Measurements from ENCODE around the gene MAD1L1.

The MAD1L1 gene

GRCh38 chr7:2004841-2005725 lies 227.7 kb downstream of the MAD1L1 start:
- H3K4me1 ChIP-seq (ENCODE audit: control insufficient read depth, insufficient read depth, low read length, poor library complexity, severe bottlenecking), result no peaks in the 10 kb centered on the region
- no peak overlapping the region for H3K4me3 ChIP-seq (ENCODE audit: insufficient read depth, low read depth, low read length, poor library complexity, severe bottlenecking)
- no peak overlapping the region for H3K27ac ChIP-seq (ENCODE audit: insufficient read depth, low read length, poor library complexity, severe bottlenecking)
- no peaks in the 10 kb centered on the region for H3K9me3 ChIP-seq (ENCODE audit: control insufficient read depth, low read length)
- H3K27me3 ChIP-seq (replicated peaks; ENCODE audit: control insufficient read depth, insufficient read depth, low read length, poor library complexity, severe bottlenecking), result no peaks in the 10 kb centered on the region
- H3K36me3 ChIP-seq (ENCODE audit: control insufficient read depth, insufficient read depth, low read length), result no peaks in the 10 kb centered on the region
- no peak for DNase-seq

- no peaks in the 10 kb centered on the region for H3K4me1 ChIP-seq (ENCODE audit: control insufficient read depth, insufficient read depth, low read length, poor library complexity, severe bottlenecking)
- H3K4me3 ChIP-seq (ENCODE audit: insufficient read depth, low read depth, low read length, poor library complexity, severe bottlenecking), result no peak overlapping the region
- H3K27me3 ChIP-seq (replicated peaks; ENCODE audit: control insufficient read depth, insufficient read depth, low read length, poor library complexity, severe bottlenecking), result no peaks in the 10 kb centered on the region
- DNase-seq, result no peak
- H3K9me3 ChIP-seq (ENCODE audit: control insufficient read depth, low read length), result no peaks in the 10 kb centered on the region
- no peak overlapping the region for H3K27ac ChIP-seq (ENCODE audit: insufficient read depth, low read length, poor library complexity, severe bottlenecking)
- H3K36me3 ChIP-seq (ENCODE audit: control insufficient read depth, insufficient read depth, low read length), result no peaks in the 10 kb centered on the region
Observed at GRCh38 chr7:2003931-2004812, 228.6 kb downstream of the MAD1L1 start.

DNA sequence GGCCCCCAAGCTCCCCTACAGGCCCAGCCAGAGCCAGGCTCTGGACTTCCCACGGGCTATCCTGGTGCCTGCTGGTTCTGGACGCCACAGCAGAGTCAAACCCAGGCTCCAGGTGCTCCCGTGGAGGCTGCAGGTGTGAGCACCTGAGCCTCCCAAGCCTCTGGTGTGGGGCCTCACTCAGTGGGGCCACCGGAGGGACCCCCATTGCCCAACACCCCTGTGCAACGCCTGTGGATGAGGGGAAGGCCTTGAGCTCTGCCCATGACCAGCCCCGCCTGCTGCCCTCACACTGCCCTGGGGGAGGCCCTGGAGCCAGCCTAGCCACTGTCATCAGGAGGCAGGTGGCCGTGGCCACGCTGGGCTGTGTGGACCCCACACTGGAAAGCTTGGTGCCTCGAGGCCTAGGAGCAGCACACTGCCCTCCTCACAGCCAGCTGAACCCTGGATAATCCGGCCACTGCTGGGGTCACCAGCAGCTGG lies 229.3 kb downstream of the MAD1L1 start:
- Histone ChIP-seq H3K4me1 (ENCODE audit: control insufficient read depth, insufficient read depth, low read length, poor library complexity, severe bottlenecking) (no peaks in the 10 kb centered on the region), H3K4me3 (ENCODE audit: insufficient read depth, low read depth, low read length, poor library complexity, severe bottlenecking) (no peak overlapping the region), H3K27ac (ENCODE audit: insufficient read depth, low read length, poor library complexity, severe bottlenecking) (no peak overlapping the region), H3K9me3 (ENCODE audit: control insufficient read depth, low read length) (no peaks in the 10 kb centered on the region), H3K27me3 (replicated peaks; ENCODE audit: control insufficient read depth, insufficient read depth, low read length, poor library complexity, severe bottlenecking) (no peaks in the 10 kb centered on the region), H3K36me3 (ENCODE audit: control insufficient read depth, insufficient read depth, low read length) (no peaks in the 10 kb centered on the region)
- DNase-seq, result no peak

DNA sequence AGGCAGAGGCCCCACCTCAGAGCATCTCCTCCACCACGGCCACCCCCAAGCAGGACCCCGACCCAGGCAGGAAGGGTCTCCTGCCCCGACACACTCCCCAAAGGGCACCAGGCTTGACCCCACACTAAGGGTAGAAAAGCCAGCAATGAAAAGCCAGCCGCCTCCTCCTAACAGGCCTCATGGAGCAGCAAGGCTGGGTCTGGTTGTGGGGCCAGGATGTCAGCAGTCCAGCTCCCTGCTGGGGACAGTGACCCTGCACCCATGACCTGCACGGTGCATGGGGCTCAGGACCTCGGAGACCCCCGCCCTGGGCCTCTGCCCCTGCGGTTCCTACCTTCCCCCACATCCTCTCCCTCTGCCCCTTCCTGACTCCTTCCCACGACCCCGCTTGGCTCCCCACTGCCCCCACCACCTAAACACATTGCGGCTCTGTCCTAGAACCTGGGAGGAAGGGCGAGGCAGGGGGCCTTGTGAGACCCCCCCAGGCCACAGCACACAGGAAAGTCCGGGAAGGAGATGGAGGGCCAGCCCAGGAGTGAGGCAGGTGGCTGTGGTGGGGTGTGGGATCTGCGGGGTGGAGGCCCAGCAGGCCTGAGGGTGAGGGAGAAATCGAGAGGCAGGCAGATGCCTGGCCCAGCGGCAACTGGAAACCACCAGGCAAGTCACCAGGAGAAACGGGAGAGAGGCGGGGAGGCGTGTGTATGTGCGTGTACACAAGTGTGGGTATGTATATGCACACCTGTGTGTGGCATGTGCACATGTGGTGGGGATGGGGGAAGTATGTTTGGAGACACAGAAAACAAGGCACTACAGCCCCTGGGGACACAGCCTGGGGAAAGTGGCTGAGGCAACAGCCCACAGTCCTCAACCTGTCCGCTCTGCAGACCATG lies 229.9 kb downstream of the MAD1L1 start:
- no peak overlapping the region for H3K4me3 ChIP-seq (ENCODE audit: insufficient read depth, low read depth, low read length, poor library complexity, severe bottlenecking)
- no peak overlapping the region for H3K27ac ChIP-seq (ENCODE audit: insufficient read depth, low read length, poor library complexity, severe bottlenecking)
- H3K9me3 ChIP-seq (ENCODE audit: control insufficient read depth, low read length), result no peaks in the 10 kb centered on the region
- DNase-seq, result no peak
- H3K36me3 ChIP-seq (ENCODE audit: control insufficient read depth, insufficient read depth, low read length), result no peaks in the 10 kb centered on the region
- H3K27me3 ChIP-seq (replicated peaks; ENCODE audit: control insufficient read depth, insufficient read depth, low read length, poor library complexity, severe bottlenecking), result no peaks in the 10 kb centered on the region
- H3K4me1 ChIP-seq (ENCODE audit: control insufficient read depth, insufficient read depth, low read length, poor library complexity, severe bottlenecking), result no peaks in the 10 kb centered on the region

GRCh38 chr7:2001601-2002442 lies 230.9 kb downstream of the MAD1L1 start:
- Histone ChIP-seq H3K9me3 (ENCODE audit: control insufficient read depth, low read length) (no peaks in the 10 kb centered on the region), H3K27ac (ENCODE audit: insufficient read depth, low read length, poor library complexity, severe bottlenecking) (no peak overlapping the region), H3K36me3 (ENCODE audit: control insufficient read depth, insufficient read depth, low read length) (no peaks in the 10 kb centered on the region), H3K27me3 (replicated peaks; ENCODE audit: control insufficient read depth, insufficient read depth, low read length, poor library complexity, severe bottlenecking) (no peaks in the 10 kb centered on the region), H3K4me3 (ENCODE audit: insufficient read depth, low read depth, low read length, poor library complexity, severe bottlenecking) (no peak overlapping the region), H3K4me1 (ENCODE audit: control insufficient read depth, insufficient read depth, low read length, poor library complexity, severe bottlenecking) (no peaks in the 10 kb centered on the region)
- DNase-seq, result no peak

- DNase-seq, result no peak
- Histone ChIP-seq H3K9me3 (ENCODE audit: control insufficient read depth, low read length) (no peaks in the 10 kb centered on the region), H3K36me3 (ENCODE audit: control insufficient read depth, insufficient read depth, low read length) (no peaks in the 10 kb centered on the region), H3K4me1 (ENCODE audit: control insufficient read depth, insufficient read depth, low read length, poor library complexity, severe bottlenecking) (no peaks in the 10 kb centered on the region), H3K27me3 (replicated peaks; ENCODE audit: control insufficient read depth, insufficient read depth, low read length, poor library complexity, severe bottlenecking) (no peaks in the 10 kb centered on the region), H3K4me3 (ENCODE audit: insufficient read depth, low read depth, low read length, poor library complexity, severe bottlenecking) (no peak overlapping the region), H3K27ac (ENCODE audit: insufficient read depth, low read length, poor library complexity, severe bottlenecking) (no peak overlapping the region)
Observed at GRCh38 chr7:2000746-2001321, 231.9 kb downstream of the MAD1L1 start.

GRCh38 chr7:2000153-2000687 lies 232.5 kb downstream of the MAD1L1 start:
- H3K27me3 ChIP-seq (replicated peaks; ENCODE audit: control insufficient read depth, insufficient read depth, low read length, poor library complexity, severe bottlenecking), result no peaks in the 10 kb centered on the region
- DNase-seq, result no peak
- no peaks in the 10 kb centered on the region for H3K9me3 ChIP-seq (ENCODE audit: control insufficient read depth, low read length)
- H3K4me3 ChIP-seq (ENCODE audit: insufficient read depth, low read depth, low read length, poor library complexity, severe bottlenecking), result no peak overlapping the region
- no peak overlapping the region for H3K27ac ChIP-seq (ENCODE audit: insufficient read depth, low read length, poor library complexity, severe bottlenecking)
- H3K36me3 ChIP-seq (ENCODE audit: control insufficient read depth, insufficient read depth, low read length), result no peaks in the 10 kb centered on the region
- no peaks in the 10 kb centered on the region for H3K4me1 ChIP-seq (ENCODE audit: control insufficient read depth, insufficient read depth, low read length, poor library complexity, severe bottlenecking)

DNA sequence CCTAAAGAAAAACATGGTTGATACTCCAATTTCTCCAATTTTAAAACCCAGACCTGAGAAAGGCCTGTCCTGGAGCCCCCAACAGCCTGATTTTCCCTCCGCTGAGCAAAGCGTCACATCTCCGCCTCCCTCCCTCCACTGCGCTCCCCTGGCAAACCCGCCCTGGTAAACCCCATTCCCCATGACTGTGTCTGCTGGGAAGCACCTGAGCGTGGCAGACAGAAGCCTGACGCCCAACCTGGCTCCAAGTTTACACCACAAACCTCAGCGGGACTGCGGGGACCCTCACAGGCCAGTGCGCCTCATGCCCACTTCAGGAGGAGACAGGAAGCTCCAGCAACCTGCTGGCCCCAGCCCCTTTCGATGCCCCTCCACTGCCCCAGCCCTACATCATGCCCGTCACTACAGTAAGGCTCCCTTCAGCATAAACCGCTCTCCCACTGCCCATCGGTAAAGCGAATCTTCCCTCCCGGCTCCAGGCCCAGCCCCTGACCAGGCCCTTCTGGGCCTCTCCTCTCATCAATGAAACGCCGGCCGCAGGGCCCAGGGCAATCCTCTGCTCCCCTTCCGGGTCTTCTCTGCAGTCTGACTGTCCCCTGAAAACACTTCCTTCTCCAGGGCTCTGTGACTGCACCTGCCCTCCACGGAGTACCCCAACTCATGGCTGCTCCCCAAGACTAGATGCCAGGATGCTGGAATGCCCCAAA lies 233.3 kb downstream of the MAD1L1 start:
- no peaks in the 10 kb centered on the region for H3K4me1 ChIP-seq (ENCODE audit: control insufficient read depth, insufficient read depth, low read length, poor library complexity, severe bottlenecking)
- H3K27me3 ChIP-seq (replicated peaks; ENCODE audit: control insufficient read depth, insufficient read depth, low read length, poor library complexity, severe bottlenecking), result no peaks in the 10 kb centered on the region
- no peak for DNase-seq
- H3K9me3 ChIP-seq (ENCODE audit: control insufficient read depth, low read length), result no peaks in the 10 kb centered on the region
- no peak overlapping the region for H3K27ac ChIP-seq (ENCODE audit: insufficient read depth, low read length, poor library complexity, severe bottlenecking)
- H3K4me3 ChIP-seq (ENCODE audit: insufficient read depth, low read depth, low read length, poor library complexity, severe bottlenecking), result no peak overlapping the region
- no peaks in the 10 kb centered on the region for H3K36me3 ChIP-seq (ENCODE audit: control insufficient read depth, insufficient read depth, low read length)

All from effector memory CD4-positive, alpha-beta T cell (primary cell).